GM19025 (cell line): Measurements from ENCODE around the gene SIT1.

Source experiments
- ATAC-seq: cut with Tn5 transposase; IDR thresholded peaks from one replicate; pipeline ENCODE4 v1.9.1; 2021; ENCODE audit warnings: mild to moderate bottlenecking, low read depth, moderate library complexity; ENCODE audit not compliant: unreplicated experiment

The SIT1 gene, protein sequence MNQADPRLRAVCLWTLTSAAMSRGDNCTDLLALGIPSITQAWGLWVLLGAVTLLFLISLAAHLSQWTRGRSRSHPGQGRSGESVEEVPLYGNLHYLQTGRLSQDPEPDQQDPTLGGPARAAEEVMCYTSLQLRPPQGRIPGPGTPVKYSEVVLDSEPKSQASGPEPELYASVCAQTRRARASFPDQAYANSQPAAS

DNA sequence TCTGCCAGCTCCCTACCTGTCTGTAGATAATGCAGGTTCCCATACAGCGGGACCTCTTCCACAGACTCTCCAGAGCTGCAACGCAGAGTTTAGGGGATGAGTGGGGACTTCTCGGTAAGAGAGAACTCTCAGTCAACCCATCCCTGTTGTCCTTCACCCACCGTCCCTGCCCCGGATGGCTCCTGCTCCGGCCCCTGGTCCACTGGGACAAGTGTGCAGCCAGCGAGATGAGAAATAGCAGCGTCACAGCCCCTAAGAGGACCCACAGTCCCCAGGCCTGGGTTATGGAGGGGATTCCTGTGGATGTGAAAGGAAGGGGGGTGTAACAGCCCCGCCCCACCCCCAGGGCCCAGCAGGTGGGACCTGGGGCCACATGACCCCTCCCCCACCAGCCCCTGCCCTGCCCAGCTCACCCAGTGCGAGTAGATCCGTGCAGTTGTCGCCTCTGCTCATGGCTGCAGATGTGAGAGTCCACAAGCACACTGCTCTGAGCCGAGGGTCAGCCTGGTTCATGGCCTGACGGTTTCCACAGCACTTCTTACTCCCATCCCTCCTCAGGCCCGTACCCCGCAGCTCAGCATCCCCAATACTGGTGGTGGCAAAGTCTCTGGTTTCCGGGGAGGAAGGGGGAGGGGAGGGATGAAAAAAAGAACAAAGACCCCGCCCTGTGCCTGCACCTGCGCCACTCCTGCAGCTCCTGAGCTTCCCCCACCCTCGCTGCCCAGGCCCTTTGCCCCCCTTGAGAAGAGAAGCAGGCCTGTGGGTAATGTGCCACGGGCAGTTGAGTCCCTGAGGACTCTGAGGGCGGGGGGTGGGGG is at the start of gene SIT1:
Gene SIT1, minus strand, starts transcription at position 591 of the 818 bp plus-strand sequence. Its CDS starts 78 bp downstream, at position 513.
- ATAC-seq, result no peak

DNA sequence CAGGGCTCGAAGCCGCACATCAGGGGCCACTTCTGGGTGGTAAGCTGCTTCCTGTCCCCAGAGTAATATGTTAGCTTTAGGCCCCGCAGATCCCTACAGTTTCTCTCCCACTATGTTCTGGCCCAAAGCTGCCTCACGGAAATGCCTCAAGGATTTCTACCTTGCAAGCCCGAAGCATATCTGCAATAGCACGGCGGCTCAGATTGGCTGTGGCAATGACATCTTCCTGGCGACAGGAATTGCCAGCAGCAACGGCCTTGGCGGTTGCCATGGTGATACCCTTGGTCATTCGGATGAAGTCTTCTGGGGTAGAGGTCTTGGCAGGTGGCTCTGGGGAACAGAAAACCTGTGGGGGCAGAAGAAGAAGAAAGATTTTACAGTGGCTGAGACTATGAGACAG is 49.3 kb upstream of the SIT1 start:
- ATAC-seq, result no peak

DNA sequence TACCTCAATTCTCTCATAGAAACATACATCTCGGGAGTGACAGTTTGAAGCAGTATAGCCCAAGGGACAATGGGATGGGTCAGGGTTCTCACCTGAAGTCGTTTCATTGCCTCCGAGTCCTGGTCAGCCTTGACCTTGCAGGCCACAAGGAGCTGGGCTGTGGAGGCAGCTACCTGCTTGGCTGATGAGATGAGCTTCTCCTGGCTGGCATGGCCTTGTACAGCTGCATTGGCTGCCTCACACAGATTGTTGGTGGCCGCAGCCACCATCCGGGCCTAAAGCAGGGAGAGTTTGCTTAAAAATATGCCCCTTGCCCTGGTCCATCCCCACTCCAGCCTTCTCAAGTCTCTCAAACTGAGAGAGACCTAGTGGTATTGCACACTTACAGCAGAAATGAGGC is 47.5 kb upstream of the SIT1 start:
- no peak for ATAC-seq

DNA sequence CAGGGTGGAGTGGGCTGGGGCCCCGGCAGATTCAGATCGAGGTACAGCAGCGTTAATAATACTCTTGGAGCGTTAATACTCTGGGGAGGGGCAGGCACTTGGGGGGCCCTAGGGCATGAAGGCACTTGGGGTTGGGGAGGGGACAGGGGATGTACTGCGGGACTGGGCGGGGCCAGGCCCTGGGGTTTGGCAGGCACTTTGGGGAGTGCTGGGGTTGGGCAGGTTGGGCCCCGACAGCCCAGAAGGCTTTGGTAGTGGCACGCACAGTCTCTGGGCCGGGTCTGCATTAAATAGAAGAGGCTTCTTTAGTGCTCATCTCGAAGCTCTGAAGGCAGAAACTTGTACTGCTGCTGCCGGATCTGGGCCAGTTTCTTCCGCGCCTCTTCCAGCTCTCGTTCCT is 46.8 kb upstream of the SIT1 start:
- ATAC-seq, result no peak

DNA sequence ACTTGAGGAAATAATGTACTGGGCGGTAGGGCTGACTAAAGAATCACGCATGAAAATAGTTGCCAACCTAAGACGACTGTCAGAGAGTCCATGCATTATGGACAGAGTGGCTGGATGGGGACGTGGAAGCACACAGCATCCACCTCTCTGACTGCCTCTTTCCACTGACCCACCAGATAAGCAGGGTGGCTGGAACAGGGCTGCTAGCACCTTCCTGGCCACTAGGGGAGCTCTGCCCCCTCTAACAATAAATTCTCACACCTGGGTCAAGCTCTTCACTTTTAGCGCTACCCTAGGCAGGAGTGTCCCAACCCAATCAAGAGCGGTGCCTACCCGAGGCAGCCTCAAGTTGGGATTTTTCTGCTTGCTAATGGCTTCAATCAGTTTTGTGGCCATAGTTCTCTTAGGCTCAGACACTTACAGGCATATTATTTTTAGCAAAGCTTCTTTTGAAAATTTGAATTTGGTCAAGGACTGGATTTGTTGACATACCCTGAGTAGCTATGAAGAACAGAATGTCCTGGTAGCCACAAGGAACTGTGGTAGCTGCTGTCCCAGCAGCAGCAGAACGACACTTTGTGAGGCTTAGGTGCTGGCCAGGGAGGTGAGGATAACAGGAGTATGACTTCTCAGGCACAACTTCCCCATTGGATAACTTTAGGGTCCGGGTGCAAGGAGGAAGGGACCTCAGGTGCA is 45.9 kb upstream of the SIT1 start:
- ATAC-seq, result peak; percentile 70

DNA sequence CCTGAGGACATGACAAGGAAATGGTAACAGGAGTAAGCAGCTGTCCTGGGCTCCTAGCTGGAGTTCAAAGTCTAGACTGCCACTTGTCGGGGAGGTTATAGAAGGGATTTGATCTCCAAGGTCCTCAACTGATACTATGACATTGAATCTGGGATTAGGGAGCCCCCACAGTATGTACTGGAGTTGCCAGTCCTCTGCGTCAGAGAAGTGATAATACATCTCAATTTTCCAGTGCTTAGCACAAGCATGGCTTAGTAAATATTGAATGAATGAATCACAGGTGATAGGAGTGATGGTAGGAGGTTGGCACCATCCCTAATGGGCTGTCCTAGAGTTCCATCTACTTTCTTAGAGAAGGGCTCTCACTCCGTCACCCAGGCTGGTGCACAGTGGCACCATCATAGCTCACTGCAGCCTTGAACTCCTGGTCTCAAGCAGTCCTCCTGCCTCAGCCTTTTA is 45.2 kb upstream of the SIT1 start:
- no peak for ATAC-seq

DNA sequence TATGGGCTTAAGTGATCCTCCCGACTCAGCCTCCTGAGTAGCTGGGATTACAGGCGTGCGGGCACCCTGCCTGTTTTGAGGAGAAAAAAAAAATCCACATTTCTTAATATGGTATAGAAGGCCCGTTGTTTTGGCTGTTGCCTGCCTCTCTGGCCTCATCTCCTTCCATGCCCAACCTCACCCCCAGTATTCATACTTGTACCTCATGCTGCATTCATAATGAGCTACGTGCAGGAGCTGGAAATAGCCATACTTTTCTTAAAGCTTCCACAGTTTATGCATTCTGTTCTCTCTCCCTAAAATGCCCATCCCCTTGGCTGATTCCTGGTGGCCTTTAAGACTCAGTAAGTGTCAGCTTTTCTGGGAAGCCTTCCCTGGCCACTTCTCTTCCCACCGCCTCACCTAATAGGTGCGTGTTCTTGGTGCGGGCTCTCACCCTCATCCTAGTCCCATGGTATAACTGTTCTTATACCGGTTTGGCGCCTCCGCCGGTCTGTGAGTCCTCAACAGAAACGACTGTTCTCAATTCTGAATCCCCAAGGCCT is 41.1 kb upstream of the SIT1 start:
- no peak for ATAC-seq

DNA sequence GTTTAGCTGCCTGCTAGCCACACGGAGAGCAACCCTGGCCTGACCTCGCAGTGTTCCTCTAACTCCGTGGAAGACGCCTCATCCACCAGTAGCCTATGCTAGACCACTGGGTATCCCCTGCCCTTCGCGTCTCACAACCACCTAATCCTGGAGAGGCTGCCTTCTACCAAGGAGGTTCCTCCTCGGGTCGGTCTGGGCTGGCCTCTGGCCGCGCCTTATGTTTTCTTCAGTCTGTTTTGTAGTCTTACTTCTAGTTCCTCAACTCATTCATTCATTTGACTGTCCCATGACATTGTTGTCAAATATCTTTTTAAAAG is 40.6 kb upstream of the SIT1 start:
- no peak for ATAC-seq

DNA sequence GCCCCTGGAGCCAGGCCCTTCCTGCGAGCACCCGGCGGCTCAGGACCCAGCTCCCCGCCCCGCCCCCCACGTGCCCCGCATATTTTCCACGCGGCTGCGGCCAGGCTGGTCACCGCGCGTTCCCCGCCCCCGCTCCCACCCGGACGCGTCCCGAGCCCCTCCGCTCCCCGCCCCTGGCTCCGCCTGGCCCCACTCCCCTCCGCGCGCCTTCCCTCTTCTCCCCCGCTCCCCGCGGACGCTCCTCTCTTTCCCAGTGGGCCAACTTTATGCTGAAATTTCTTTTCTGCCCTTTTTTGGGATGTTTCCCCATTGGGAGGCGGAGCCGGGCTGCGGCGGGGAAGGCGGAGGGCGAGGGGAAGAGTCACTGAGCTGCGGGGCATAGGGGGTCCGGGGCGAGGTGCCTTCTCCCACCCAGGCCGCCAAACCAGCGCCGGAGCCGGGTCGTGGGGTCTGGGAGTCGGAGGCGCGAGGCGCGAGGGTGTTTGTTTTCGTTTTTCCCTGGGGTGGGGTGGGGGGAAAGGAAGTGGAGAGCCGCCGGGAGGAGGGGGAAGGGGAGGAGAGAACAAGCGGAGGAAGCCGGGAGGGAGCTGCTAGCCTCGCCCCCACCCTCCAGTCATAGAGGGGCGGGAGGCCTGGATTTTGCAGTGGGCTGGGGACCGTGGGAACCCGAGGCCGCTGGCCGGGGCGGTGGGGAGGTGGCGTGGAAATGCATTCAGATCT is 40.0 kb upstream of the SIT1 start:
- no peak for ATAC-seq

DNA sequence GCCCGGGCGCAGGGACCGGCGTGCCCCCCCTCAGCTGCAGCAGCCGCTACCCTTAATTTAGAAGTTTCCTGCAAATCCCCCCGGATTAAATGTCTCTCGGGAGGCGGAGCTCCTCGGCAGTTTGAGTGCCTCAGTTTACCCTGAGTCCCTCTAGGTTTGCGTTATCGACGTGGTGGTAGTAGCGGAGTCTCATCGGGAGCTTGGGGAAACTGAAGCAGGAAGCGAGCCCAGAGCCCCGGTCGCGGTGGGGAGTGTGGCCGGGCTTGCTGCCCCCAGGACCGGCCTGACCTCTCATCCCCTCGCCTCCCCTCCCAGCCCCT is 39.5 kb upstream of the SIT1 start:
- no peak for ATAC-seq

DNA sequence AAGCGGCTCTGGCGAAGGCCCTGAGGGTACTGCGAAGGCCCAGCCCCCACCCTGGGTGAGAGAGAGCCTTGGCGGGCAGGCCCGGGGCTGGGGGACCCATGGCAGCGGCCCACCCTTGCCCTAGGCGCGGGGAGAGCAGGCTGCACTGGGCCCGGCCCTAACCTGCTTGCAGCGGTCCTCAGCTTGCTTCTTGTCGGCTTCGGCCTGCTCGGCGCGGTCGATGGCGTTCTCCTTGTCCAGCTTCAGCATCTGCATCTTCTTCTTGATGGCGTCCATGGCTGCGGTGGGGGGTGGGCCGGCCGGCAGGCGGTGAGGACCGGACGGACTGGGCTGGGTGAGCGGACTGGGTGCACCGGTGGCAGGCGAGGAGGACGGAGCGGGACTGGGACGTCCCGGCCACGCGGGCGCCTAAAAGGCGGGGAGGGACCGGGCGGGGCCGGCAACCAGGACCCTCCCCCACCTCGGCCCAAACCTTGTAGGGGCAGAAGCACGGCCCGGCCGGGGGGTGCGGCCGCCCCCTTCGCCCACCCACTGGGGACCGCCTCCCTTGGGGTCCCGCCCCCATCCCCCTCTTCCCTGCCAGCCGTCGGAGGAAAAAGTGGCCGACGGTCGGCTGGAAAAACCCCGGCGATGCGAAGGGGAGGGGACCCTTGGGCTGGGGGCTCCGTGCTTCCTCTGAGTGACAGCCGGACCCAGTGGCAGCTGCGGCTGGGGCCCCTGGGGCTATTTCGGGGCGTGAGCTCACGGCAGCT is 39.0 kb upstream of the SIT1 start, which contains the start of gene TPM2:
Gene TPM2, minus strand, starts transcription at position 384 of the 752 bp plus-strand sequence. Its CDS starts 108 bp downstream, at position 276.
- ATAC-seq, result no peak

DNA sequence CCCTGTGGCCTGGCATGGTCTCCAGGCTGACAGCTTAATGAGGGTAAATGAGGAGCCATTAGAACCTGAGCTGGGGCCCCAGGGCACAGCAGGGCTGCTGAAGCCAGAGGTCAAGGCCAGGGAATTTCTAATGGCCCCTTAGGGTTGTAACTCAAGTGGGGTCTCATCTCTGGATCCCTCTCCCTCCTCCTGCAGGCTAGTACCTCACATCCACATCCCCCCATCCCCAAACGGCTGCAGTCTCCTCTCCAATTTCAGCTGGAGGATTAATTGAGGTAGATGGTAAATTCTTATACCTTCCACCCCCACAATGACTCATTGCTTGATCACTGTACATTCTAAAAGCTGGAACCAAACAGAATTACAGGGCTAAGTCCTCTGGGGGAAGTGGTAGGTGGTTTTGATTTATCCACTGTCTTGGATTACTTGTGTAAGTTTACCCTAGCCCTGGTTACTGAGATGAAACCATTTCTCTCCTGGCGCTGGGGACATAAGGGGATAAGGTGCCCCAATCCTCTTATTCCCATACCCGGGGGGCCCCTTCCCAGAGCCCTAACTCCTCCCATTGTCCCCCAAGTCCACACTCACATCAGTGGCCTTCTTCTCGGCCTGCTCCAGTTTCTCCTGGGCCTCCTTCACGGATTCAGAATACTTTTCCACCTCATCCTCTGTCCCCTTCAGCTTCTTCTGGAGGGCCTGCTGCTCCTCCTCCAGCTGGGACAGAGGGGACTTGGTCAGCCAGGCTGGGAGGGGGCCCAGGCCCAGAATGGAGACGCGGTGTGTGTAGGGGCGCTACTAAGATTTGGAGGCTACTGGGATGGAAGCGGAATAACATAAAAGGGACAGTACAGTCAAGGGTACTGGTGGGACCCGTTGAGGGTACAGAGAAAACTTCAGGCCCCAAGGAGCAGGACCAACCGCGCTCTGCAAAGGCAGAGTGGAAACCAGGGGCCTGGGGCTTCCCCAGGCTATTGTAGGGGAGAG is 38.1 kb upstream of the SIT1 start:
- ATAC-seq, result no peak

DNA sequence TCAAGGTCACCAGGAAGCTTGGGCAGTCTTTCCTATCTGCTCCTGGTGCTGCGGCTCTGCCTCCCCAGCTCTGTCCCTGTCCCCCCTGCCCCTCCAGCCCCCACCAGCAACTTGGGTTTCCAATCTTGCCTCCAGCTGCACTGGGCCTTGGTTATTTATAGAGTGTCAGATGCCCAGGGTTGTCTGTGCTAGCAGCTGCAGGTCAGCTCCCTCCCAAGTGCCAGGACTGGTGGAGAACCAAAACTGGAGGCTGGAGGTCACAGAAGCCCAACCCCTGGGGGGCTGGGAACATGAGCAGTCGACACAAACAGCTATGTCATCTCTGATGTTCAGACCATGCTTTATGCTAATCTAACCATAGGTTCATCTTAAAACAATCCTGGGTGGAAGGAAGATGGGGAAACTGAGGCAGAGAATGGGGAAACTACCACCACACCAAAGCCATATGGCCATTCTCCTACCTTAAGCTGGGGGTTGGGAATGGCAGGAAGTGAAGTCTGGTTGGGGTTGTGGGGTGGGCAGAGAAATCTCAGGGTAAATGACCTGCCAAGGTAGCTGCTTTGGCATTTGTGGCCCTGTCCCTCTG is 37.3 kb upstream of the SIT1 start:
- no peak for ATAC-seq

DNA sequence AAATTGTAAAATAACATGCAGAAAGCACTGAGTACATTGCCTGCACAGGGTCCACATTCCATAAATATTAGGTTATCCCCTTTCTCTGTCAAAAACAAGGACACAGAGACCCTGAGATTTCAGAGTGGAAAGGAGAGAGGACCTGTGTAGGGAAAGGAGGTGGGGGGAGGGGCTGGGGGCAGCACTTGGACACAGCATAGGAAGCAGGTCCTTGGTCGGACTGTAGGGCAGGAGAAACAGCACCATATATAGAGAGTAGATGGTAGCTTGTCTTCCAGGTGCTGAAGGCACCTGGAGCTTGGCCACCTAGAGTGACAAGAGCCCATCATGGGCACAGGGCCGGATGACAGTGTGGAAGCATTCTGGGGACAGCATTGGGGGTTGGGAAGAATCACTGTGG is 36.6 kb upstream of the SIT1 start:
- no peak for ATAC-seq

DNA sequence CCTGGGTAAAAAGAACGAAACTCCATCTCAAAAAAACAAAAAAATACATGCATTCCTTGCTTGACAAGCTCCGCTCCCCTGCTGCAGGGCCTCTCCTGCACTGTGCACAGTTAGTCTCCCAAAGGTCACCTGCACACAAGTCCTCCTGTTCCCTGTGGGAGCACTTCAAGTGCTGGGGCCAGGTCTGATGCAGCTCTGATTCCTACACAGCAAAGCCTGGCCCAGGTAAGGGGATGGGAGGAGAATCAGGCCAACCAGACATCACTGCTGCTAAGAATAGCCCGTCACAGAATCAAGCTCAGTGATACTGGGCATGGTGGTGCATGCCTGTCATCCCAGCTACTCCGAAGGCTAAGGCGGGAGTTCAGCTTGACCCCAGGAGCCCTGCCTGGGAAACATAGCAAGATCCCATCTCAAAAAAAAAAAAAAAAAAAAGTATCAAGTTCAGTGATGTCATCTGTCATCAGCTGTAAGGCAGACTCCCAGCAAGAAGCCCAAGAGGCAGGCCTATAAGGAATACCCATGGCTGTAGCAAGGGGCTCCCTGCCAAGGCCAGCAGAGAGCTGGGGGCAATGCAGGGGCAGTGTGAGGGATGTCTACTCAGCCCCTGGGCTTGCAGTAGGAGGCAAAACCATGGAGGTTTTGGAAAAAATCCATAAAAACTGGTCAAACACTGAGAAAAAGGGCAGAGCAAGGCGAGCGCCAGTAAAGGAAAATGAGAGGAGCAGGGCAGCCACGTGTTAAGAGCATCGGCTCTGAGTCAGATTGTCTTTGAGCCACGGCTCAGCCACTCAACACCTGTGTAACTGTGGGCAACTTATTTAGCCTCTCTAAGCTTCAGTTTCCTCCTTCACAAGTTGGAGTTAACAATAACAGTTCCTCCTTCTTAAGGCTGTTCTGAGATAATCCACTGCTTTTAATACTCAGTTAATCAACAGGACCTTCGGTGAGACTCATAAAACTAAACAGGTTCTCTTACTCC is 35.8 kb upstream of the SIT1 start:
- no peak for ATAC-seq

DNA sequence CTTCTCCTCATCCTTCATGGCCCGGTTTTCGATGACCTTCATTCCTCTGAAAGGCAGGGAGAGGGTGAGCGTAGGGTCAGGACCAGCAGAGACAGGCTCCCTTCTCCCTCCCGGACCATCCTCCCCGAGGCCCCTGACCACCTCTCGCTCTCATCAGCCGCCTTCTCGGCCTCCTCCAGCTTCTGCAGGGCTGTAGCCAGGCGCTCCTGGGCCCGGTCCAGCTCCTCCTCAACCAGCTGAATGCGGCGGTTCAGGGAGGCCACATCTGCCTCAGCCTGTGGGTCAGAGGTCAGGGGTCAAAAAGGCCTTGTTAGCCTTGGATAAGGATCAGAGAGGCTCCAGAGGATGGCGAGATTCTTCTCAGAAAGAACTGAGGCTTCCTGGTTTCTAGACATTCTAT is 34.8 kb upstream of the SIT1 start:
- no peak for ATAC-seq

DNA sequence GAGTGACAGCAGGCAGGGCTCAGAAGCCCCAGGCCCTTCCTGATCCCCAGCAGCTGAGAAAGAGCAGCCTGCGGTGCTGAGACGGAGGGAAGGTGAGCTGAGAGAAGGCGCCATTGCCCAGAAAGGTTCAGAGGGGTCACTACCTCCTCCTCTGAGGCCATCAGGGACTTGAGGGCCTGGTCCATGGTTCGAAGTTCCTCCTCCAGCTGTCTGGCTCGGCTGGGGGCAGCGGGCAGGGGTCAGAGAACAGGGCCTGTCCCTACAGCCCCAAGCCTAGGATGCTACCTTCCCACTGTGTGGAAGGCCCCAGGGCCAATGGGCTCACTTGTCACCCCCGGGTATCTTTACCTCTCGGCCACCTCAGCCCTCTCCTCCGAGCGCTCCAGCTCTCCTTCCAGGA is 34.2 kb upstream of the SIT1 start:
- no peak for ATAC-seq
